Panc1 (cell line): ENCODE results near the gene ELAVL1.

Experiments used
- CTCF ChIP-seq: fragments of 450-650 bp; IDR thresholded peaks from 2 replicates; pipeline ENCODE4 v1.5.1; 2017; ENCODE audit warnings: mild to moderate bottlenecking
- POLR2AphosphoS5 ChIP-seq: IDR thresholded peaks from 2 replicates; pipeline ENCODE4 v1.6.1; 2012; ENCODE audit warnings: mild to moderate bottlenecking, low read depth, low read length, moderate library complexity

GRCh38 chr19:7982103-7982502 lies 23.3 kb downstream of the ELAVL1 start:
- TF ChIP-seq POLR2AphosphoS5 (no peak), CTCF (no peak)
